PC-3 (cell line): ENCODE data around the gene TPTE2. TPM values are rescaled to one million over a fixed set of nuclear protein-coding genes. Genes with fewer than 3 reads are reported as not detected.
A peak's percentile ranks its signal among the peaks of the same experiment; 100 is the strongest.

ENCODE experiments used
- ATAC-seq: fragments of 200-7000 bp; cut with Tn5 transposase; 2 replicates; pipeline ENCODE4 v1.9.1; 2020; ENCODE audit warnings: mild to moderate bottlenecking, moderate library complexity
- BruUV-seq: library from RNA; stranded (reverse); fragments of 400-500 nt; replicated peaks from 2 replicates; lab custom pipeline; 2021; lab: Mats Ljungman, UMichigan
- CTCF ChIA-PET: fragments of 300-600 bp; sonication (Branson Sonifier 250); formaldehyde crosslinking; loops from one replicate; lab custom pipeline; 2022; ENCODE audit warnings: antibody characterized with exemption; lab: Charles Lee
- POLR2A ChIA-PET: fragments of 300-600 bp; sonication (Branson Sonifier 250); formaldehyde crosslinking; loops from one replicate; lab custom pipeline; 2022; ENCODE audit warnings: antibody characterized with exemption; ENCODE audit not compliant: unreplicated experiment; lab: Charles Lee
- DNase-seq: peaks from one replicate; pipeline ENCODE4 v3.0.0-alpha.2; 2015
- H2AFZ ChIP-seq: fragments of 300-600 bp; sonication (generic); 2 replicates; pipeline ENCODE4 v1.6.0; 2016; ENCODE audit warnings: antibody characterized with exemption, low read length
- H3F3A ChIP-seq: fragments of 300-600 bp; sonication (generic); one replicate; pipeline ENCODE4 v1.6.0; 2017; ENCODE audit warnings: antibody characterized with exemption, low read length, control low read depth, mild to moderate bottlenecking; ENCODE audit not compliant: unreplicated experiment
- H3K27ac ChIP-seq: fragments of 300-600 bp; sonication (generic); 2 replicates; pipeline ENCODE4 v1.5.1; 2016; ENCODE audit warnings: mild to moderate bottlenecking, low read length
- H3K27me3 ChIP-seq: fragments of 300-600 bp; sonication (generic); 2 replicates; pipeline ENCODE4 v1.6.1; 2016; ENCODE audit warnings: low read length, mixed read lengths
- H3K36me3 ChIP-seq: fragments of 300-600 bp; sonication (generic); 2 replicates; pipeline ENCODE4 v1.6.1; 2016; ENCODE audit warnings: low read depth, mixed run types, low read length, mixed read lengths
- H3K4me1 ChIP-seq: fragments of 300-600 bp; sonication (generic); 2 replicates; pipeline ENCODE4 v1.5.1; 2016; ENCODE audit warnings: low read length; ENCODE audit not compliant: insufficient read depth
- H3K4me2 ChIP-seq: fragments of 300-600 bp; sonication (generic); 2 replicates; pipeline ENCODE4 v1.6.0; 2016; ENCODE audit warnings: low read length
- H3K4me3 ChIP-seq: fragments of 300-600 bp; sonication (generic); 2 replicates; pipeline ENCODE4 v1.5.1; 2016; ENCODE audit warnings: mild to moderate bottlenecking, low read length, mixed read lengths
- H3K79me2 ChIP-seq: fragments of 300-600 bp; sonication (generic); 2 replicates; pipeline ENCODE4 v1.6.1; 2017; ENCODE audit warnings: low read length, mixed read lengths
- H3K9ac ChIP-seq: fragments of 300-600 bp; sonication (generic); 2 replicates; pipeline ENCODE4 v1.6.0; 2016; ENCODE audit warnings: mild to moderate bottlenecking, low read length
- H3K9me2 ChIP-seq: fragments of 300-600 bp; sonication (generic); replicated peaks from 2 replicates; pipeline ENCODE4 v1.6.1; 2016; ENCODE audit warnings: mixed run types, low read length, mixed read lengths
- H3K9me3 ChIP-seq: fragments of 300-600 bp; sonication (generic); 2 replicates; pipeline ENCODE4 v1.6.1; 2016; ENCODE audit warnings: low read length, mixed read lengths
- H4K20me1 ChIP-seq: fragments of 300-600 bp; sonication (generic); 2 replicates; pipeline ENCODE4 v1.6.1; 2016; ENCODE audit warnings: low read length, mixed read lengths
- EZH2 ChIP-seq: fragments of 300-600 bp; sonication (generic); IDR thresholded peaks from one replicate; pipeline ENCODE4 v1.6.1; 2017; ENCODE audit warnings: antibody characterized with exemption, mild to moderate bottlenecking, low read length; ENCODE audit not compliant: unreplicated experiment
- EZH2phosphoT487 ChIP-seq: fragments of 300-600 bp; sonication (generic); IDR thresholded peaks from 2 replicates; pipeline ENCODE4 v1.6.1; 2018; ENCODE audit warnings: mild to moderate bottlenecking, antibody characterized with exemption, low read length, borderline replicate concordance
- intact Hi-C: fragments of 100-400 bp; cut with micrococcal nuclease; formaldehyde crosslinking; loops from 2 replicates; pipeline ENCODE4 v1.9.0; 2023
- total RNA-seq: library from RNA; depleted of rRNA; stranded (reverse); fragments of >200 nt; gene quantifications from 2 replicates; pipeline ENCODE4 v1.2.3, GENCODE V29; 2014
- TF ChIP-seq, protein P1 (sequence below): fragments of 300-600 bp; sonication (generic); conservative IDR thresholded peaks from 2 replicates; pipeline ENCODE4 v1.5.1; 2017; ENCODE audit warnings: antibody characterized with exemption, low read depth, mild to moderate bottlenecking, low read length

The TPTE2 gene
- total RNA-seq, 1 experiment from 2014 or later, result not detected

DNA sequence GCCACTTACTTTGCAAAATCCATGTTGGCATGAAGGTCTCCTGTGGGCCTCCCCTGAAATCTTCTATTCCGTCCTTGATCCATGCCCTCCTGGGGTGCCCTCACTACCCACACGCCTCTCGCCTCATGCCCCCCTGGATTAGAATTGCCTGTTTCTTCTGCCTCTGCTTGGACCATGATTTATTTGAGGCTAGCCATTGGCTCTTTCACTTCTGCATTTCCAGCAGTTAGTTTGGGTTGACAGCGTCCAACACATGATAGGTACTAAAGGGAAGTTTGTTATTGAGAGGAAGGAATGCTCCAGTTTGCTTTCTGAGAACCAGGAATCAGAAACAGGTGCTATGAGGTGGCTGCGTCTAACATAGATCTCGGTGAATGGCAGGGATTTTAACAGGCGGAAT lies 30.5 kb upstream of the TPTE2 start:
- BruUV-seq, result no TSS peak
- Histone ChIP-seq H3K9me3 (no peaks in the 10 kb centered on the region), H3K27me3 (no peaks in the 10 kb centered on the region), H3K27ac (no peak overlapping the region), H3K9ac (no peak overlapping the region), H3K79me2 (no peaks in the 10 kb centered on the region), H3K4me2 (no peak overlapping the region), H3K36me3 (no peaks in the 10 kb centered on the region), H4K20me1 (no peaks in the 10 kb centered on the region), H3K9me2 (no peaks in the 10 kb centered on the region), H3F3A (no peaks in the 10 kb centered on the region), H2AFZ (no peak overlapping the region), H3K4me3 (no peak overlapping the region), H3K4me1 (peaks cover 15% of the 10 kb centered on the region)
- DNase-seq (no peak), ATAC-seq (no peak)
- TF ChIP-seq, protein P1, sequence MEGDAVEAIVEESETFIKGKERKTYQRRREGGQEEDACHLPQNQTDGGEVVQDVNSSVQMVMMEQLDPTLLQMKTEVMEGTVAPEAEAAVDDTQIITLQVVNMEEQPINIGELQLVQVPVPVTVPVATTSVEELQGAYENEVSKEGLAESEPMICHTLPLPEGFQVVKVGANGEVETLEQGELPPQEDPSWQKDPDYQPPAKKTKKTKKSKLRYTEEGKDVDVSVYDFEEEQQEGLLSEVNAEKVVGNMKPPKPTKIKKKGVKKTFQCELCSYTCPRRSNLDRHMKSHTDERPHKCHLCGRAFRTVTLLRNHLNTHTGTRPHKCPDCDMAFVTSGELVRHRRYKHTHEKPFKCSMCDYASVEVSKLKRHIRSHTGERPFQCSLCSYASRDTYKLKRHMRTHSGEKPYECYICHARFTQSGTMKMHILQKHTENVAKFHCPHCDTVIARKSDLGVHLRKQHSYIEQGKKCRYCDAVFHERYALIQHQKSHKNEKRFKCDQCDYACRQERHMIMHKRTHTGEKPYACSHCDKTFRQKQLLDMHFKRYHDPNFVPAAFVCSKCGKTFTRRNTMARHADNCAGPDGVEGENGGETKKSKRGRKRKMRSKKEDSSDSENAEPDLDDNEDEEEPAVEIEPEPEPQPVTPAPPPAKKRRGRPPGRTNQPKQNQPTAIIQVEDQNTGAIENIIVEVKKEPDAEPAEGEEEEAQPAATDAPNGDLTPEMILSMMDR, result no peak
- no peak for TF ChIP-seq EZH2
- POLR2A ChIA-PET, result no interaction called here
- intact Hi-C loops, result no loop called here
- CTCF ChIA-PET, result no interaction called here

DNA sequence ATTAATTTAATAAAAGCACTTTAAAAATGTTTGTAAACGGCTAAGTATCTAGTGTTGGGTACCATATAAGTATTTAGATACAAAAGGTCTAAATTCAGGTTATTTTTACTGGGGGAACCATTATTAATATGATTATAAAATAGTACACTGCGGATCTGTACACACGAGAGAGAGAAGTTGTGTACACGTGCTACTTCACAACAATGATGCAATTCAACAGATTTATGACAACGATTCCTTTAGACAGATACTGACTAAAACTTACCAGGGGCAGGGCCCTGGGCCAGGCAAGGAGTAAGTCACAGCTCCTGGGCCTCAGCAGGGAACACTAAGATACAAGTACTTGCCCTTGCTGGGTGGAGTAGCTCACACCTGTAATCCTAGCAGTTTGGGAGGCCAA lies 29.1 kb upstream of the TPTE2 start:
- CTCF ChIA-PET, result no interaction called here
- DNase-seq (no peak), ATAC-seq (no peak)
- POLR2A ChIA-PET, result no interaction called here
- Histone ChIP-seq H3K27me3 (no peaks in the 10 kb centered on the region), H3K79me2 (no peaks in the 10 kb centered on the region), H3K9me3 (no peaks in the 10 kb centered on the region), H3K4me3 (no peak overlapping the region), H3K4me1 (peaks cover 14% of the 10 kb centered on the region; the same call in 1 of the 2 replicates), H2AFZ (no peak overlapping the region), H3K9ac (no peak overlapping the region), H3K4me2 (no peak overlapping the region), H4K20me1 (no peaks in the 10 kb centered on the region), H3K36me3 (no peaks in the 10 kb centered on the region), H3K27ac (no peak overlapping the region), H3F3A (no peaks in the 10 kb centered on the region), H3K9me2 (no peaks in the 10 kb centered on the region)
- intact Hi-C loops, result no loop called here
- TF ChIP-seq EZH2, result no peak
- no peak for TF ChIP-seq EZH2phosphoT487
- TF ChIP-seq, protein P1, result no peak
- no TSS peak for BruUV-seq

DNA sequence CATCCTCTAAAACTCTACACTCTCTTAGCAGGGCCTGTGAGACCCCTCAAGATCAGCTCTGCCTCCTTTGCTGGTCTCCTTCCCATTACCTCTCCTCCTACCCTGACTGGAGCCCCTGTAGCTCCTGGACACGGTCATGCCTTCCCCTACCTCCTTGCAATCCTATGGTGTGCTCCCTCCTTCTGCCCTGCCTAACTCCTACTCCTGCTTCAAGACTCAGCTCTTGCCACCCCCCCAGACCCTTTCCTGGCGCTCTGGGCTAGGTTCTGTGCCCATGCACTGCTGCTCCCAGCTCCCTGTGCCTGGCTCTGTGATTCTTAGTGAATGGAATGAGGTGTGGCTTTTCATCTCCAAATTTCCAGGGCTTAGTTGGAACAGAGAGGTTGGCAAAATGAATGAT lies 28.0 kb upstream of the TPTE2 start:
- Histone ChIP-seq H3K4me3 (no peak overlapping the region), H3K79me2 (no peaks in the 10 kb centered on the region), H3F3A (no peaks in the 10 kb centered on the region), H3K9ac (no peak overlapping the region), H2AFZ (0 out of 2 replicates have a peak overlapping the region, but pooled peaks have one; percentile 19), H3K27ac (no peak overlapping the region), H3K4me2 (no peak overlapping the region), H3K9me3 (no peaks in the 10 kb centered on the region), H3K27me3 (no peaks in the 10 kb centered on the region), H3K4me1 (peaks cover 14% of the 10 kb centered on the region; the same call in 1 of the 2 replicates), H3K36me3 (no peaks in the 10 kb centered on the region), H4K20me1 (no peaks in the 10 kb centered on the region), H3K9me2 (no peaks in the 10 kb centered on the region)
- CTCF ChIA-PET, result no interaction called here
- intact Hi-C loops, result loop anchor here (5.0 kb wide), 1 partner anchor 347 kb away; no protein-coding TSS in a partner anchor
- POLR2A ChIA-PET, result no interaction called here
- BruUV-seq, result no TSS peak
- ATAC-seq (no peak), DNase-seq (no peak)
- TF ChIP-seq, protein P1, result no peak
- TF ChIP-seq EZH2, result no peak
- no peak for TF ChIP-seq EZH2phosphoT487
